ENCODE data around the gene MDM1. TPM values are rescaled to one million over a fixed set of nuclear protein-coding genes. Genes with fewer than 3 reads are reported as not detected.

MDM1 gene
- polyA plus RNA-seq, 4 donors: 30.2 to 42.5 (median 35.0) TPM

- peak; percentile 51 to 68 (median 54) for DNase-seq (ENCODE audit: low read depth in 4 of 4, low spot score in 3 of 4)
Observed at GRCh38 chr12:68358532-68359485, 26.6 kb upstream of the MDM1 start.

DNA sequence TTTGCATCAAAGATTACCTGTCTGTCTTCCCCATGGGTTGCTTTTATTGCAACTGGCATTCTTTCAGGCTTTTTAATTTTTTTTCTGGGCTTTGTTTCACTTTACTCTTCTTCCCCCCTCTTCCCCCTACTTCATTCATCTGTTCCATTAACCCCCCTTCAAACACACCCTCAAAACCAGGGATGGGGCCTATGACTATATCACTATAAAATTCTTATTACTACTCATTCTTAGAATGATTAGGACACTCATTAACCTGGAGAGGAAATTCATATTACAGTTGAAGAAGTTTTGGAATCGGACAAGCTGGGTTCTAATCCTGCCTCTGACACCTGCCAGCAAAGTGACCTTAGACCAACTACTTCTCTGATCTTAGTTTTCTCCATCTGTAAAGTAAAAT, 24.8 kb upstream of the MDM1 start:
- DNase-seq (ENCODE audit: low read depth in 4 of 4, low spot score in 3 of 4): no peak

- DNase-seq (ENCODE audit: low read depth in 4 of 4, low spot score in 3 of 4): no peak
Observed at GRCh38 chr12:68356060-68356695, 24.0 kb upstream of the MDM1 start.

GRCh38 chr12:68354977-68355541, 22.9 kb upstream of the MDM1 start:
- no peak for DNase-seq (ENCODE audit: low read depth in 4 of 4, low spot score in 3 of 4)

DNA sequence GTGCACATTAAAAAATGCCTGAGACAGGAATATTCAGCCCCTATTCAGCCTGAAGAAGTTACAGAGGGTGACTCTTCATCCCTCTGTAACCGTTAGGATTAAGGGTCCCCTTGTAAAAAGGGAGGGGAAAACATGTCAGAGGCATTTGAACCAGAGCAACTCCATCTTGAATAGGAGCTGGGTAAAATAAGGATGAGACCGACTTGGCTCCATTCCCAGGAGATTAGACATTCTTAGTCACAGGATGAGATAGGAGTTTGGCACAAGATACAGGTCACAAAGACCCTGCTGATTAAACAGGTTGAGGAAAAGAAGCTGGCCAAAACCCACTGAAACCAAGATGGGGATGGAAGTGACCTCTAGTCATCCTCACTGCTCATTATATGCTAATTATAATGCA, 19.9 kb upstream of the MDM1 start:
- DNase-seq (ENCODE audit: low read depth in 4 of 4, low spot score in 3 of 4): no peak

GRCh38 chr12:68350753-68351152, 18.6 kb upstream of the MDM1 start:
- no peak for DNase-seq (ENCODE audit: low read depth in 4 of 4, low spot score in 3 of 4)

GRCh38 chr12:68349921-68350606, 17.9 kb upstream of the MDM1 start:
- DNase-seq (ENCODE audit: low read depth in 4 of 4, low spot score in 3 of 4): no peak

DNA sequence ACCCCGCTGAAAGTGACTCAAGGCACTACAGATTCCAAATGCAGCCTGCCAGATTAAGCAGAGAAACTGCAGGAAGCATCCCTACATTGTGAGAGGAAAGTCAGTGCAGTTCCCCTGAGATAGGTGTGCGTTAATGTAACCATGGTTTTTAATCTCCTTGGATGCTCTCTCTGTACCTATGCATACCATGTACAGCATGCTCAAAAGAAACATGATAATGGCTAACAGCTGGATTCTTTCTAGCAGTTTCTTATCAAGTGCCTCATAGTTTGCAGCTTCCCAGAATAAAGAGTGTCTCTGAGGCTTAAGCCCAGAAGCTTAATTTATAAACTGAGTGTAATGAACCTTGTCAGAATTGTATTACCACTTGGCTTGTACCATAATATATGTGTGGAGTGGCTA, 17.1 kb upstream of the MDM1 start:
- no peak for DNase-seq (ENCODE audit: low read depth in 4 of 4, low spot score in 3 of 4)

- no peak for DNase-seq (ENCODE audit: low read depth in 4 of 4, low spot score in 3 of 4)
Observed at GRCh38 chr12:68348419-68348818, 16.3 kb upstream of the MDM1 start.

DNA sequence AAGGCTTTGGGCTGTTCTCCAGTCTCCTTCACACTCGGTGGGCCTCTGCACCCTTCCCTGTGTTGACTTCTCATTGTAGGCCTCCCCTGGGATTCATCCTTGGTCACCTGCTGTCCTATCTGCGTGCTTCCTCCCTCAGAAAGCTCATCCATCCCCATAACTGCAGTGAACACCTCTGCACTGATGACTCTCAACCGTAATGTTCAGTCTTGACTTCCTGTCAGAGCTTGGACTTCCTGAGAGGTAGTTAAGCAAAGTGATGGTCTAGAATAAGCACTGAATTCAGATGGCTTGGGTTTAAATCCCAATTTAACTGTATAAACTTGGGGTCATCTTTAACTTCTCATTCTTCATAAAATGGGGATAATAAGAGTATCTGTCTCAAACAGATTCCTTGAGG, 13.6 kb upstream of the MDM1 start:
- no peak for DNase-seq (ENCODE audit: low read depth in 4 of 4, low spot score in 3 of 4)

DNA sequence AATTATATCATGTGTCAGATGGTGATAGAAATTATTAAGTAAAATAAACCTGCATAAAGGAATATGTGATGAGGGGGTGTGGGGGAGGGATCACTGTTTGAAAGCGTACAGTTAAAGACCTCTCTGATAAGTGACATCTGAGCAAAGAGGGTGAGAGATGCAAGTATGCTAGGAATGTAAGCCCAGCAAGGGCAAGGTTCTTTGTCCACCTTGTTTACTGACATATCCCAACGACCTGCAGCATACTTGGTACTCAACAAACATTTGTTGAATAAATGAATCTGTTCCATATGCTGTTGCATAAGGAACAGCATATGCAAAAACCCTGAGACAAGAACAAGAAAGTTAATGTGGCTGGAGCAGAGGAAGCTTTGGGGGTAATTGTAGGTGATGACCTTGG, 12.0 kb upstream of the MDM1 start:
- no peak for DNase-seq (ENCODE audit: low read depth in 4 of 4, low spot score in 3 of 4)

- no peak for DNase-seq (ENCODE audit: low read depth in 4 of 4, low spot score in 3 of 4)
Observed at GRCh38 chr12:68342966-68343365, 10.8 kb upstream of the MDM1 start.

GRCh38 chr12:68341822-68342221, 9.7 kb upstream of the MDM1 start:
- no peak for DNase-seq (ENCODE audit: low read depth in 4 of 4, low spot score in 3 of 4)

GRCh38 chr12:68340404-68341270, 8.5 kb upstream of the MDM1 start:
- DNase-seq (ENCODE audit: low read depth in 4 of 4, low spot score in 3 of 4): no peak

- DNase-seq (ENCODE audit: low read depth in 4 of 4, low spot score in 3 of 4): no peak
Observed at GRCh38 chr12:68336889-68337303, 4.7 kb upstream of the MDM1 start.

DNA sequence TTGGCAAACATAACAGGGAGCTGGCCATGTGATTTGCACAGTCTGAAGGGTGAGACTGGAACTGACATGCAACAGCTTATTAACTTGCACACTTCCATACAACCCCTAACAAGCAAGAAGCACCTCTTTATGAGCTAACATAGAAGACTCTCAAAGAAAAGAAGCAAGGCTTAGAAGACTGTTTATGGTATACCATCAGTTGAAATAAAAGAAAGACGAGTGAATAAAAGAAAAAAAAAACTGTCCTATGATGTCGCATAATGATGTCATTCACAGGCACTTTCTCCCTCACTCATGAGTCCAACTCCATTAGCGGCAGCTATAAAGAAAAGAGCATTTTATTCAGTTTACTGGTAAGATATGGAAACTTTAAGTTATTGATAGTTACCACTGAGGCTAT, 3.3 kb upstream of the MDM1 start:
- no peak for DNase-seq (ENCODE audit: low read depth in 4 of 4, low spot score in 3 of 4)

GRCh38 chr12:68334132-68334531, 2.0 kb upstream of the MDM1 start:
- no peak for DNase-seq (ENCODE audit: low read depth in 4 of 4, low spot score in 3 of 4)

- no peak for DNase-seq (ENCODE audit: low read depth in 4 of 4, low spot score in 3 of 4)
Observed at GRCh38 chr12:68332728-68333630, 817 bp upstream of the MDM1 start.

GRCh38 chr12:68331500-68331868, 678 bp downstream of the MDM1 start:
- no peak for DNase-seq (ENCODE audit: low read depth in 4 of 4, low spot score in 3 of 4)
